Mammary epithelial cell (primary cell): Measurements from ENCODE around the gene GRID2.

Experiments used
- CTCF ChIP-seq, 2 donors: IDR thresholded peaks in 1 of 2; conservative IDR thresholded peaks in 1 of 2; 2 replicates each; pipeline ENCODE4 v1.5.1; 2011 to 2012; ENCODE audit warnings: inconsistent platforms in 2 of 2, low read length in 2 of 2, mild to moderate bottlenecking in 2 of 2, control low read depth in 1 of 2, low read depth in 1 of 2; ENCODE audit not compliant: insufficient read depth in 1 of 2; ENCODE audit errors: extremely low read depth in 1 of 2
- EZH2 ChIP-seq: IDR thresholded peaks from 2 replicates; pipeline ENCODE4 v1.6.1; 2012; ENCODE audit warnings: low read length, inconsistent platforms, borderline replicate concordance

GRCh38 chr4:93684571-93684970 lies 1380.8 kb downstream of the GRID2 start:
- TF ChIP-seq CTCF (conservative IDR thresholded peaks at IDR 0.05 in 1 of 2, IDR thresholded peaks at IDR 0.05 in 1 of 2; ENCODE audit: extremely low read depth in 1 of 2, insufficient read depth in 1 of 2, low read depth in 1 of 2, low read length in 2 of 2) (no peak), EZH2 (no peak)
